ENCODE data around the gene COCH.

- TF ChIP-seq CTCF (IDR thresholded peaks at IDR 0.05) (no peak), POLR2AphosphoS5 (IDR thresholded peaks at IDR 0.05) (no peak), POLR2A (IDR thresholded peaks at IDR 0.05) (no peak)
Measured at GRCh38 chr14:30874999-30875787, 834 bp downstream of the COCH start.

Data from suprapubic skin (tissue), 4 donors.